Psoas muscle (tissue), 8 donors: ENCODE results near the gene CEP290. TPM values are rescaled to one million over a fixed set of nuclear protein-coding genes. Genes with fewer than 3 reads are reported as not detected.

ENCODE experiments used
- ATAC-seq, 4 donors: fragments of 200-7000 bp; cut with Tn5 transposase; one replicate each; pipeline ENCODE4 v1.9.1; 2020; ENCODE audit warnings: moderate library complexity in 3 of 4, mild to moderate bottlenecking in 2 of 4
- DNase-seq, 2 donors: peaks; one replicate each; pipeline ENCODE4 v3.0.0-alpha.2; 2020
- H3K27ac ChIP-seq: fragments of 200-600 bp; one replicate; pipeline ENCODE4 v1.8.0; 2022
- H3K27me3 ChIP-seq, 3 donors: fragments of 200-600 bp in 1 of 3; one replicate each; pipeline versions ENCODE4 v1.6.1 to v1.8.0; 2013 to 2022; ENCODE audit warnings: low read length in 2 of 3, mild to moderate bottlenecking in 2 of 3, moderate library complexity in 1 of 3; ENCODE audit not compliant: insufficient read depth in 3 of 3
- H3K36me3 ChIP-seq, 2 donors: fragments of 200-600 bp in 1 of 2; one replicate each; pipeline versions ENCODE4 v1.6.1 to v1.8.0; 2013 to 2022; ENCODE audit warnings: low read depth in 1 of 2, mild to moderate bottlenecking in 1 of 2, moderate library complexity in 1 of 2; ENCODE audit not compliant: insufficient read depth in 1 of 2
- H3K4me1 ChIP-seq: fragments of 200-600 bp; one replicate; pipeline ENCODE4 v1.8.0; 2022
- H3K4me3 ChIP-seq: fragments of 200-600 bp; one replicate; pipeline ENCODE4 v1.8.0; 2022; ENCODE audit warnings: mild to moderate bottlenecking
- H3K9me3 ChIP-seq: fragments of 200-600 bp; one replicate; pipeline ENCODE4 v1.8.0; 2022
- CTCF ChIP-seq: fragments of 200-600 bp; IDR thresholded peaks from one replicate; pipeline ENCODE4 v1.8.0; 2022; ENCODE audit warnings: antibody characterized with exemption
- WGBS, 3 donors: extraction: QIAGEN DNeasy Blood & Tissue Kit; methylation state at CpG; one replicate each; pipeline versions ENCODE4 v1.1.6 to v1.1.7; 2013; 5-methylcytosine and 5-hydroxymethylcytosine counted together
- intact Hi-C, 2 donors: fragments of 100-400 bp; cut with DNase I; formaldehyde crosslinking; loops; one replicate each; pipeline versions ENCODE4 v1.11.0 to v1.14.2; 2022
- polyA plus RNA-seq, 3 donors: library from polyadenylated mRNA; stranded (reverse); fragments of 200-250 nt; gene quantifications; one replicate each; pipeline ENCODE4 v1.2.3, GENCODE V29; 2013
- total RNA-seq, 4 donors: library from RNA; stranded (reverse); fragmentation: NEBNext Ultra II Directional in 2 of 4; extraction: Animal tissue kit (Norgen Biotek cat#: 25700) in 2 of 4; gene quantifications; one replicate each; pipeline versions ENCODE4 v1.2.1 to v1.2.4, GENCODE V29; 2021 to 2023
- donor health status: healthy with polysubstance abuse.
- donor health status: DM: no; HTN: no; CAD: no; lungs with moderate emphysema.
- donor health status: Bipolar disorder and iron deficiency.
- donor health status: healthy.
- donor health status: DM: yes; HTN: yes; CAD: no.
- donor health status: DM: no; HTN: no; CAD: no.
- donor health status: DM: no; HTN: no; CAD: no.
- donor health status: DM: yes; HTN: yes; CAD: no.

CEP290 gene
- total and polyA plus RNA-seq, 7 donors, result 1.8 to 7.8 (median 4.5) TPM

DNA sequence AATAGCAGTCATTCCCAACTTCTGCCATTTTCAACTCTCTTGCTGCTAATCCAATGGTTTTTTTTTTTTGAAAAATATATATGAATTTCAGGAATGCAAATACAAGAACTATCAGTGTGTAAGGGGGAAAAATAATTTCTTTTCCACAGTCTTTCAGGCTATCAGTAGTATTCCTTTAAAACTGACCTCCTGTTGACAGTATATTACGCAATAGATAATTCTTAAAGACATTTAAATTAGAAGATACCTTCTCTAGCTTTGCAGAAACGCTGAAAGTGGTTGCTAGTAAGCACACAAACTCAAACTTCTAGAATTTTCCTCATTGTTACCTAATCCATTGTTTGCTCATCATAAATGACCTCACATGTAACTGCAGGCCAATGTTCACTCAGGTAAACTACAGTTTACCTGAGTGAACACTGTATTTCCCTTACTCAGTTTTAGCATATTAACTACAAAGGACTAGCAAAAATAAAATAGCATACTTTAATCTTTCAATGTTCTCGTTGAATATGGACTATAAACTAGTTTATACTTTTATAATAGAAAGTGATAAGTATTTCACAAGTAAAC lies 112.7 kb downstream of the CEP290 start, which contains the start of gene C12orf50:
Gene C12orf50 (minus strand): TSS at position 309 of the 573 bp plus-strand sequence. CDS start 2,439 bp downstream, outside the sequence.
- no peak for TF ChIP-seq CTCF
- 52 to 55% (median 55%) methylated on average over 3 of the region's 3 CpGs for WGBS, 3 donors
- Histone ChIP-seq H3K4me1 (no peaks in the 10 kb centered on the region), H3K4me3 (no peak within 1 kb of the TSS), H3K27me3 (no peaks in the 10 kb centered on the region), H3K36me3 (no peaks in the 10 kb centered on the region), H3K27ac (no peak within 1 kb of the TSS), H3K9me3 (no peaks in the 10 kb centered on the region)
- DNase-seq (no peak), ATAC-seq (no peak)
- intact Hi-C loops, result no loop called here

GRCh38 chr12:88026196-88026595 lies 115.7 kb downstream of the CEP290 start:
- Histone ChIP-seq H3K4me3 (no peak overlapping the region), H3K36me3 (no peaks in the 10 kb centered on the region), H3K4me1 (no peaks in the 10 kb centered on the region), H3K9me3 (no peaks in the 10 kb centered on the region), H3K27me3 (no peaks in the 10 kb centered on the region), H3K27ac (no peak overlapping the region)
- TF ChIP-seq CTCF, result no peak
- WGBS, 3 donors, result 80 to 86% (median 80%) methylated on average over 1 of the region's 1 CpG
- DNase-seq (no peak), ATAC-seq (no peak)
- intact Hi-C loops, result no loop called here

- ATAC-seq, result no peak
- WGBS, 3 donors, result 72 to 80% (median 77%) methylated on average over 3 of the region's 3 CpGs
- Histone ChIP-seq H3K4me1 (no peaks in the 10 kb centered on the region), H3K9me3 (no peaks in the 10 kb centered on the region), H3K36me3 (no peaks in the 10 kb centered on the region), H3K4me3 (no peak overlapping the region), H3K27ac (no peak overlapping the region), H3K27me3 (no peaks in the 10 kb centered on the region)
- DNase-seq, result no peak
- no peak for TF ChIP-seq CTCF
- intact Hi-C loops, result no loop called here
Observed at GRCh38 chr12:88017964-88018363, 123.9 kb downstream of the CEP290 start.

GRCh38 chr12:88015825-88016224 lies 126.1 kb downstream of the CEP290 start:
- DNase-seq, result no peak
- no peaks in the 10 kb centered on the region for H3K9me3 ChIP-seq
- no peaks in the 10 kb centered on the region for H3K4me1 ChIP-seq
- no peak for ATAC-seq
- no peak overlapping the region for H3K4me3 ChIP-seq
- H3K36me3 ChIP-seq, result no peaks in the 10 kb centered on the region
- intact Hi-C loops, result no loop called here
- no peak for TF ChIP-seq CTCF
- no peaks in the 10 kb centered on the region for H3K27me3 ChIP-seq
- 50 to 74% (median 66%) methylated on average over 1 of the region's 1 CpG for WGBS, 3 donors
- no peak overlapping the region for H3K27ac ChIP-seq

GRCh38 chr12:88011755-88012154 lies 130.1 kb downstream of the CEP290 start:
- no peak for DNase-seq
- ATAC-seq, result no peak

More at GRCh38 chr12:88011755-88012154, 130.1 kb downstream of the CEP290 start:
- TF ChIP-seq CTCF, result no peak
- intact Hi-C loops, result no loop called here
- no peaks in the 10 kb centered on the region for H3K9me3 ChIP-seq
- no peaks in the 10 kb centered on the region for H3K27me3 ChIP-seq
- H3K4me1 ChIP-seq, result no peaks in the 10 kb centered on the region
- H3K27ac ChIP-seq, result no peak overlapping the region
- H3K4me3 ChIP-seq, result no peak overlapping the region
- no peaks in the 10 kb centered on the region for H3K36me3 ChIP-seq
- 27 to 44% (median 30%) methylated on average over 5 of the region's 5 CpGs for WGBS, 3 donors
